Stomach (tissue), 4 donors: ENCODE measurements around the gene RETREG1.

Experiments used
- EP300 ChIP-seq: sonication (generic); formaldehyde crosslinking; IDR thresholded peaks from one replicate; pipeline ENCODE4 v1.6.1; 2017; ENCODE audit warnings: antibody characterized with exemption
- POLR2A ChIP-seq, 4 donors: fragments of 450-650 bp; IDR thresholded peaks; one replicate each; pipeline ENCODE4 v1.6.1; 2016; ENCODE audit warnings: antibody characterized with exemption in 4 of 4, control low read depth in 2 of 4, mild to moderate bottlenecking in 1 of 4, moderate library complexity in 1 of 4
- POLR2AphosphoS5 ChIP-seq, 3 donors: sonication (generic); formaldehyde crosslinking; IDR thresholded peaks; one replicate each; pipeline ENCODE4 v1.6.1; 2016; ENCODE audit warnings: antibody characterized with exemption in 3 of 3
- TF ChIP-seq, protein P1 (sequence below), 7 experiments: fragments of 450-650 bp in 4 of 7; fragments of 200-600 bp in 3 of 7; sonication (generic) in 3 of 7; IDR thresholded peaks; one replicate each; pipeline ENCODE4 v1.5.1; 2016 to 2019; ENCODE audit warnings: antibody characterized with exemption in 7 of 7, control low read depth in 2 of 7, mild to moderate bottlenecking in 1 of 7

DNA sequence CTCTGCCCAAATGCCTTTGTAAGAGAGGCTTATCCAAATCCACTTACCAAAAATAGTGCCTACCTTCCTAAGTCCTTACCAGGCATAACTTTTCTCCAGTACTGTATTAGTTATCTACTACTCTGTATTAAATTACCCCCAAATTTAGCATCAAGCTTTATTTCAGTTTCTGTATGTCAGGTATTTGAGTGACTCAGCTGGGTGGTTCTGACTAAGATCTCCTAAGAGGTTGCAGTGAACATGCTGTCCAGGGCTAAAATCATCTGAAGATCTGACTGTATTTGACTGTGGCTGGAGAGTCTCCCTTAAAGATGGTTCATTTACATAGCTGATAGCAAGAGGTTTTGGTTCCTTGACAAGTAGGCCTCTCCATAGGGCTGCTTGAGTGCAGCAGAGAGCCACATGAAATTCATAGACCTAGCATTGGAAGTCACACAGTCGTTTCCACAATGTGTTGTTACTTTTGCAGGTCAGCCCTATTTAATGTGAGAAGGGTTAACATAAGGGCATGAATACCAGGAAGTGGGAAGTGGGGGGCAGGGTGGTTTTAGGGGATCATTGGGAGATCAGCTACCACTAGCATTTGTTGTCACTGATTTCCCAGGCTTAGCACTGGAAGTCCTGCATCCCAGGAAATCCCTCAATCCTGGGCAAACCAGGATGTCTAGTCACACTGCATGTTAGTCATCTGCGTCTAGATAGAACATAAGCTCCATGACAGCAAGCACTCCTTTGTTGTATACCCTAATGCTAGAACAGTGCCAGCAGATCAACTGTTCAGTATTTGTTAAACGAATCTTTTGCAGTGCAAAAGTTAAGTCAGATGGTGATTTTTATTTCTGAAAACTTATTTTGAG lies 149.2 kb downstream of the RETREG1 start:
- TF ChIP-seq, protein P1, sequence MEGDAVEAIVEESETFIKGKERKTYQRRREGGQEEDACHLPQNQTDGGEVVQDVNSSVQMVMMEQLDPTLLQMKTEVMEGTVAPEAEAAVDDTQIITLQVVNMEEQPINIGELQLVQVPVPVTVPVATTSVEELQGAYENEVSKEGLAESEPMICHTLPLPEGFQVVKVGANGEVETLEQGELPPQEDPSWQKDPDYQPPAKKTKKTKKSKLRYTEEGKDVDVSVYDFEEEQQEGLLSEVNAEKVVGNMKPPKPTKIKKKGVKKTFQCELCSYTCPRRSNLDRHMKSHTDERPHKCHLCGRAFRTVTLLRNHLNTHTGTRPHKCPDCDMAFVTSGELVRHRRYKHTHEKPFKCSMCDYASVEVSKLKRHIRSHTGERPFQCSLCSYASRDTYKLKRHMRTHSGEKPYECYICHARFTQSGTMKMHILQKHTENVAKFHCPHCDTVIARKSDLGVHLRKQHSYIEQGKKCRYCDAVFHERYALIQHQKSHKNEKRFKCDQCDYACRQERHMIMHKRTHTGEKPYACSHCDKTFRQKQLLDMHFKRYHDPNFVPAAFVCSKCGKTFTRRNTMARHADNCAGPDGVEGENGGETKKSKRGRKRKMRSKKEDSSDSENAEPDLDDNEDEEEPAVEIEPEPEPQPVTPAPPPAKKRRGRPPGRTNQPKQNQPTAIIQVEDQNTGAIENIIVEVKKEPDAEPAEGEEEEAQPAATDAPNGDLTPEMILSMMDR (IDR thresholded peaks at IDR 0.05): no peak
- TF ChIP-seq POLR2A (IDR thresholded peaks at IDR 0.05): no peak
- TF ChIP-seq POLR2AphosphoS5 (IDR thresholded peaks at IDR 0.05): no peak
- TF ChIP-seq EP300: no peak
